Measurements from ENCODE around the gene ULK4.

The ULK4 gene

DNA sequence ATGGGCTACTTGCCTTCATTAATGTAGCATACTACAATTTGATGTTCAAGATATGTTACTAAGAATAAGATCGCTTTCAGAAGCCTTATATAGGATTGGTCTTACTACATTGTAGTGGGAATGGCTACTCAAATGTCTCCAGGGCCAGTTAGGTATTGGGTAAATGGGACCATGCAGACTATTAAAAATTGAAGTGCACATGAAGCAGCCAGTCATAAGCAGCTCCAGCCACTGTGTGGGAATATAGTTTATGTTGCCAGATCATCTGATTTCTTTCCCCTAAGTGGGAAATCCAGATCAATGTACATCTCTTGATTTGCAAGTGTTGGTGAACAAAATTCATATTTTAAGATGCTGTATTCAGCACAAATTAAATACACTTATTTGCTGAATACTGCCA, 757.5 kb downstream of the ULK4 start:
- no peak for DNase-seq

DNA sequence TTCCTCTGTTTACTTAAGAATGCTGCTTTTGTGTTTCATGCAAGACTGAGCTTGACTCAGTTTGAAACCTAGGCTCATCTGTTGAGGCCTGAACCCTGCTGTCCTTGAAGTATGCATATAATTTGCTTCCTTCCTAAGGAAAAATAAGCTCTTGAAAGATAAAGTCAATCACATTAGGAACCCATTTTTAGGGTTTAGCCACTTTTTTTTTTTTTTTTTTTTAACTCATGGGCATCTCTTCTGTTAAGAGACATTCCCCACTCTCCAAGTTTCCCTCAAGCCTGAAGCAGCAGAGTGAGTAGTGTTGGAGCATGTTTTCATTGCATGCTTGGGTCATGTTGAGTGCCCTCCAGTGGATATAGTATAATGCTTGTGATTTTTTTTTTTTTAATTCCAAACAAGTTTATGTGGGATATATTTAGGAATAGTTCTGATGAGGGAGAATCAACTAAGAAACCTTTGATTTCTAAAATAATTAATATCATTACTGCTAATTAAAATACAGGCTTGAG, 759.0 kb downstream of the ULK4 start:
- no peak for DNase-seq

DNA sequence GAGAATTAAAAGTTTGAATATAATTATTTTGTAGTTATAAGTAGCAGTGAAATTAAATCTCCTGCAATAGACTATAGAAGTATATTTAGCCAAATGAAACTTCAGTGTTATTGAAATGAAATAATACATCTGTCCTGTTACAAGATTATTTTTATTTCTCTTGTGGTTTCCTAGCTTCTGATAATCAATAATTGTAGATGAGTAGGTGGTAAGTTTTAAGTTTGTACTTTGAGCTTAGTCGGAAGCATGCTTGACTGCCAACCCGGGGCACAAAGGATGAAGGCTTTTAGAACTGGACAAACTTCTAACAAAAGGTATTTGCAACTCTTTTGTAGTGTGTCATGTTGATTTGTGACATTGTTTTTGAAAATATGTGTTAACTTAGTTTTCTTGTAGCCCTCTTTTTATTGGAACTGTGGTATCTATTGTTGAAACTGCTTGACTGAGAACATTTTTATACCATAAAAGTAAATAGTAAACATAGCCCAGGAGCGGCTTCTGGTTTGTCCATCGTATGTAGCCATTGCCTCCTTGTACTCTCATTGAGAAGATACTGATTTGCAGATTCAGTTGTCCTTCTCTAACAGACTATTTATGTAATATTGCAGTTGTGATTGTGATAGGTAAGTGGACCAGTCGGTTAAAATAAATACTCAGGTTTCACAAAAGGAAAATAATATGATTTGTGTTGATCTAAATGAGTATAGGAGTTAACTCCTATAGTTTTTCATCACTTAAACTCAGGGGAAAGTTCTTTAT, 759.6 kb downstream of the ULK4 start:
- no peak for DNase-seq

DNA sequence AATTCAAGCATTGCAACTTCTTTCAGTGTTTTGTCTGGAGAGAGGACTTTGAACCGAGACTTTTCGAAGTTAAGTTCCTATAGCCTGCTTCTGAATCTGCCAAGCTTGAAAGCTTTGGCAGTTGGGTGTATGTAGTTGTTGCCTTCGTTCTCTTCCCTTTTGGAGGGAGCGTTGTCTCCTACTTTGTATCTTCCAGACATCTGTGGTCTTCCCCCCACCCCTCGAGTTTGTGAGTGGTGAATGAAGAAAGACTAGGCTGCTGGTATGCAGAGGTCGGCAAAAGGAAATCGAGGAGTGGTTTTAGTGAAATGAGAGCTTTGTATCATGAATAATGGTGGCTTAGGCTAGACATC, 761.3 kb downstream of the ULK4 start:
- DNase-seq, result peak; percentile 43

DNA sequence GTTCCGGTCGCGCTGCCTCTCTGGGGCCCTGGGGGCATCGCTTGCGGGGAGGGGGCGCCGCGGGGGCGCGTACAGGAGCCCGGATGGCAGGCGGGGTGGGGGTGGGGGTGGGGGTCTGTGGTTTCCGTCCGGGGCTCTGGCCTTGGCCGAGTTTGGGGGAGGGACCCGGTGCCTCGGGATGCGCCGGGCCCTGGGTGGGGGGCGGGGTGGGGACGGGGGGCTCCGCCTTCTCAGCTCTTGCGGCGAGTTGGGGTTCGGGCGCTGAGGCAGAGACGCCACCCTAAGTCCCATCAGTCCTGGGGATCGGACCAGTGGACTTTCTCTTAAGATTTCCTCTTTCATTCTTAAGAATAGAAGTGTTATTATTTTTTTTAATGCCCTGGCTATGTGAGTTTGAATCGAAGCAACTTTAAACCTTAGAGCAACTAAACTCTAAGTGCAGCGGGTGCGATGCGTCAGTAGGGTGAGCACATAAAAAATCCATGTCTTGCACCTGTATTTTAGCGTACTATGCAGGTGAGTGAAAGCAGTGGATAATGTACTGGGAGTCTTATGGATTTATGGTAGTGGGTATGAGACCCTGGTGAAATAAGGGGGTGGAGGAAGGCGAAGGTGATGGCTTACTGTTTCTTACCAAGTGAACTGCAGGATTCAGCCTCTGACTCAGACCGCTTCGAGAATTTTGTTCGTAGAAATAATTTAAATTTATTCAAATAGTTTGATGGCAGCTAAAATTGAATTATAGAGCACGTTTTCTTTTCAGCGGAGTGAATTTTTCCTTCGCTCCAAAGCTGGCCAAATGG, 761.8 kb downstream of the ULK4 start:
- DNase-seq, result peak; percentile 59

DNA sequence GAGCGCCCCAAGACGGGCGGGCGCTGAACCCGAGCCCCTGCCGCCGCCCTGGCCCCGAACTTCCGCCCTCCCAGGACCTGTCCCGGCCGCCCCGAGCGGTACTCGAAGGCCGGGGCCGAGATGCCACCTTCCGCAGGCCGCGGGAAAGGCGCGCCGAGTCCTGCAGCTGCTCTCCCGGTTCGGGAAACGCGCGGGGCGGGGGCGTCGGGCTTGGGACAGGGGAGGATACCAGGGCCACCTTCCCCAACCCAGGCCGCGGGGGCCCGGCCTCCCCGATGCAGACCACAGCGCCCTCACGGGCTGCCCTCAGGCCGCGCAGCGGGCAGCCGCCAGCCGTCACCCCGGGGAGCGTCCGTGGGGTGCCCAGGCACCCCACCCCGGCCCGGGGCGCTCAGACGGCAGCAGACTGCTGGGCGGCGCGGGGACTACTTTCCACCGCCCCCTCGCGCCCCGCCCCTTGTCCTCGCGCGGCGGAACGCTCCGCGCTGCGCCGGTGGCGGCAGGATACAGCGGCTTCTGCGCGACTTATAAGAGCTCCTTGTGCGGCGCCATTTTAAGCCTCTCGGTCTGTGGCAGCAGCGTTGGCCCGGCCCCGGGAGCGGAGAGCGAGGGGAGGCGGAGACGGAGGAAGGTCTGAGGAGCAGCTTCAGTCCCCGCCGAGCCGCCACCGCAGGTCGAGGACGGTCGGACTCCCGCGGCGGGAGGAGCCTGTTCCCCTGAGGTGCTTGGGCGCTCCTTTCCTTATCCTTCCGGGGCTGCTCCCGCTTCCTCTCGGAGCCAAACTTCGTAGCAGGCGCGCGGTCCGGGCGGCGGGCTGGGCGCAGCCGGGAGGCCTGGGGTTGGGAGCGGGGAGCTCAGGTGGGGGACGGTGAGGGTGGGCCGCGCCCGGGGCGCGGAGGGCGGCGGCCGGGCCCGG, 762.7 kb downstream of the ULK4 start, which contains the start of gene CTNNB1:
Gene CTNNB1 (plus strand): TSS at position 556 of the 916 bp plus-strand sequence. CDS start 24,564 bp downstream, outside the sequence.
- DNase-seq, result peak; percentile 90

DNA sequence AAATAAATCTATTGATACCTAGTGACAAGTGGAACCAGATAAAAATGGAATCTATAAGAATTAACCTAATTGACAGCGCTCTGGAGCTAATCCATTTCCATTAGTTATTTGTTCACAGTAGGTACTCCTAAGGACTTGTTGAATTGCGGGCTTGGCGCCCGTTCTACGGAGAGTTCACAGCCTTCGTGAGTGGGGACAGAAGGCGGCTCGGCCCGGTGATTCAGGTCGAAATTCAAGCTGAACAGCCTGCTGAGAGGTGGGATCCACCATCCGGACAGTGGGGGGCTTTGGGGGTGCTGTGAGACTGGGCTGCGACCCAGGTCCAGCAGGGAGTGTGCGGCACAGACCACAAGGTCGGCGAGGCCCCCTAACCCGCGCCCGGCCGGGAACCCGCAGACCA, 763.4 kb downstream of the ULK4 start:
- DNase-seq, result peak; percentile 39

DNA sequence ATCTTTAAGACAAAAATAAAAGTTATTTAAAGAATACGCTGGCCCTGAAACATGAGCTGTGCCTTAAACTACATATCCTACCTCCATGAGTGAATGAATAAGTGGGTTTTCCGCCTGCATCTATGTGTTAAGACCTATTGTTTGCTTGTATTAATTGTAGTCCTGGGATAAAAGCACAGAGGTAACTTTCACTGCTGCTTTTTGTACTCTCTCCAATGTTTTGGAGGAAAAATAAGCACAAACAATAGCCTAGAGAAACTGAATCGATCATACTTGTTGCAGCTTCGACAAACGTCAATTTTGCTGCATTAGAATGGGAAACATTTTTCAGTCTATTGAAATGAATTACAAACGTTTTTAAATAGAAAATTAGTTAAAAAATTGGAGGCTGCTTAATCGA, 763.9 kb downstream of the ULK4 start:
- DNase-seq, result no peak
